Common myeloid progenitor, CD34-positive (primary cell): ENCODE data around the gene ATF7.

Source experiments
- CTCF ChIA-PET: fragments of 350-600 bp; sonication (Branson Sonifier 250); formaldehyde crosslinking; loops from one replicate; lab custom pipeline; 2021; ENCODE audit warnings: antibody characterized with exemption; lab: Charles Lee
- POLR2A ChIA-PET: fragments of 350-600 bp; sonication (Branson Sonifier 250); formaldehyde crosslinking; loops from one replicate; lab custom pipeline; 2021; ENCODE audit warnings: antibody characterized with exemption; lab: Charles Lee
- DNase-seq, 3 donors: peaks; one replicate each; pipeline versions ENCODE4 v3.0.0 to v3.0.0-alpha.2; 2013
- H3K27ac ChIP-seq, 2 experiments: 1 replicate in 1 of 2; 2 replicates in 1 of 2; pipeline ENCODE4 v1.7.0; 2013; ENCODE audit warnings: inconsistent platforms in 2 of 2, low read length in 2 of 2, mild to moderate bottlenecking in 2 of 2, low read depth in 1 of 2, moderate library complexity in 1 of 2; ENCODE audit not compliant: severe bottlenecking in 2 of 2, insufficient read depth in 1 of 2, poor library complexity in 1 of 2
- H3K27me3 ChIP-seq, 5 experiments: replicated peaks in 2 of 5; 1 replicate in 3 of 5; 2 replicates in 2 of 5; pipeline versions ENCODE4 v1.6.1 to v1.7.0; 2013; ENCODE audit warnings: low read length in 4 of 5, mild to moderate bottlenecking in 2 of 5, moderate library complexity in 2 of 5, inconsistent platforms in 1 of 5; ENCODE audit not compliant: insufficient read depth in 5 of 5, control insufficient read depth in 4 of 5
- H3K36me3 ChIP-seq, 4 experiments: 1 replicate in 2 of 4; 2 replicates in 2 of 4; pipeline versions ENCODE4 v1.6.1 to v1.7.0; 2013; ENCODE audit warnings: low read length in 3 of 4, control low read depth in 1 of 4, mild to moderate bottlenecking in 1 of 4; ENCODE audit not compliant: control insufficient read depth in 4 of 4, insufficient read depth in 4 of 4
- H3K4me1 ChIP-seq, 4 experiments: 1 replicate in 3 of 4; 2 replicates in 1 of 4; pipeline versions ENCODE4 v1.6.1 to v1.7.1; 2013; ENCODE audit warnings: low read length in 3 of 4, mild to moderate bottlenecking in 3 of 4, control low read depth in 1 of 4, inconsistent platforms in 1 of 4, moderate library complexity in 1 of 4; ENCODE audit not compliant: control insufficient read depth in 4 of 4, insufficient read depth in 4 of 4; ENCODE audit errors: control extremely low read depth in 1 of 4
- H3K4me3 ChIP-seq, 7 experiments: 1 replicate in 4 of 7; 2 replicates in 3 of 7; pipeline versions ENCODE4 v1.5.1 to v1.7.0; 2013; ENCODE audit warnings: mild to moderate bottlenecking in 7 of 7, low read length in 6 of 7, moderate library complexity in 6 of 7, inconsistent platforms in 2 of 7, low read depth in 2 of 7, control low read depth in 1 of 7; ENCODE audit not compliant: insufficient read depth in 4 of 7, control insufficient read depth in 1 of 7; ENCODE audit errors: extremely low read depth in 1 of 7
- H3K9me3 ChIP-seq, 5 experiments: 1 replicate in 4 of 5; 2 replicates in 1 of 5; pipeline versions ENCODE4 v1.6.1 to v1.7.1; 2013; ENCODE audit warnings: low read length in 4 of 5, mild to moderate bottlenecking in 2 of 5, inconsistent platforms in 1 of 5, low read depth in 1 of 5, moderate library complexity in 1 of 5; ENCODE audit not compliant: control insufficient read depth in 4 of 5, insufficient read depth in 2 of 5; ENCODE audit errors: control extremely low read depth in 1 of 5
- WGBS: methylation state at CpG from one replicate; pipeline ENCODE4 v1.1.5; 2013; ENCODE audit not compliant: insufficient coverage; 5-methylcytosine and 5-hydroxymethylcytosine counted together

Gene ATF7

DNA sequence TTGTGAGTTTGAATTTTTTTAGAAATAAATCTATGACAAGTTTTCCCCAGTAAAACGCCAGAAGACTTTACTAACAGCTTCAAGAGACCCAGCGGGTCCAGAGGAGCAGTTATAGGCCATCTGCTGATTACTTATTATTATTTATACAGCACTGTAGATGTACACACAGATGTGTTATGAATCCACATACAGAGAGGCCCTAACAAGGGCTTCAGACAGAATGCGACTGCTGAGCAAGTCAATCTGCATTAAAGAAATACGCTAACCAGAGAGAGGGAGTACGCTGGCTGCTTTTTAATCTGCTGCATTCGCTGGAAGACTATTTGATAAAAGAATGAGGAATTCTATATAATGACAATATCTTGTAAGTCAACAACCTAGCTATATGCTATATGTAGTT lies 32.5 kb downstream of the ATF7 start:
- WGBS = 100% methylated on average over 1 of the region's 6 CpGs
- DNase-seq = no peak
- Histone ChIP-seq H3K4me1 (peaks cover 0 to 28% (median 9%) of the 10 kb centered on the region in 4 experiments), H3K9me3 (no peaks in the 10 kb centered on the region), H3K36me3 (peaks cover 0 to 3% (median under 1%) of the 10 kb centered on the region in 4 experiments), H3K27me3 (no peaks in the 10 kb centered on the region), H3K27ac (no peak overlapping the region), H3K4me3 (no peak overlapping the region)
- CTCF ChIA-PET = interaction anchor here (1.0 kb wide), 1 partner anchor 37 kb away, joined by 3 read pairs; no protein-coding TSS in a partner anchor
- POLR2A ChIA-PET = no interaction called here

DNA sequence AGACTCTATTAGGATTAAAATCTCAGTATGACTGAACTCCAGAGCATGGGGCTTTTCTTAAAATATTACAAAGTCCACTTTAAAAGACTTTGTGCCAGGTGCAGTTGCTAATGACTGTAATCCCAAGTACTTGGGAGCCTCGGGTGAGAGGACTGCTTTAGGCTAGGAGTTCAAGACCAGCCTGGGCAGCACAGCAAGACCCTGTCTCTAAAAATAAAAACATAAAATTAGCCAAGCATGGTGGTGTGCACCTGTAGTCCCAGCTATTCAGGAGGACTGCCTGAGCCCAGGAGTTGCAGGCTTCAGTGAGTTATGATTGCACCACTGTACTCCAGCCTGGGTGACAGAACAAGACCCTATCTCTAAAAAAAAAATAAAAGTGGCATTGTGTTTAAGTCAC lies 33.2 kb downstream of the ATF7 start:
- CTCF ChIA-PET = interaction anchor here (1.5 to 2.7 kb wide), 3 partner anchors 12 to 84 kb away, joined by 4 to 10 read pairs (median 5); partner anchors contain the start of gene ATP5MC2
- POLR2A ChIA-PET = no interaction called here

DNA sequence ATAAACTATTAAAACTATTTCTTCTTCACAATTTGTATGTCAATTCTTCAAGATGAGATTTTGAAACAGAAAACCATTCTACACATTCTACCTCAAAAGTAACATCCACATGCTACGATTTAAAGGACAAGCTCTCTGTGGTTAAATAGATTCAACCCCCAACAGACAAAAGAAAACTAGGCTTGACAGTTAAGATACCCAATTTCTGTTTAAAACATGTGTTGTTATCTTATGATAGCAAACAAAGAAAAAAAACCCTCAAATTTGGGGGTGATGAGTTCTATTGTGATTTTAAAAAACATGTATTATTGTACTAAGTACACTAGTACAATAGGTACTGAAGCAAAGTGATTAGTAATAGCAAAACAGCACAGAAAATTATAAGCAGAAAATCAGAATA lies 33.8 kb downstream of the ATF7 start:
- Histone ChIP-seq H3K4me1 (peaks cover 0 to 20% (median 7%) of the 10 kb centered on the region in 4 experiments), H3K27me3 (no peaks in the 10 kb centered on the region), H3K36me3 (peaks cover 0 to 3% (median 0%) of the 10 kb centered on the region in 4 experiments), H3K9me3 (no peaks in the 10 kb centered on the region), H3K27ac (no peak overlapping the region), H3K4me3 (no peak overlapping the region)
- no peak for DNase-seq
- ChIA-PET CTCF (interaction anchor here (1.2 to 2.7 kb wide), 4 partner anchors 13 to 84 kb away, joined by 3 to 10 read pairs (median 4); partner anchors contain the start of gene ATP5MC2), POLR2A (no interaction called here)
- no CpG with 5 or more reads among the region's 1 CpG for WGBS

More for the DNA sequence above, 33.2 kb downstream of the ATF7 start:
- peaks cover 0 to 3% (median 0%) of the 10 kb centered on the region in 4 experiments for H3K36me3 ChIP-seq
- no peaks in the 10 kb centered on the region for H3K27me3 ChIP-seq
- H3K27ac ChIP-seq = no peak overlapping the region
- H3K9me3 ChIP-seq = no peaks in the 10 kb centered on the region
- no peak for DNase-seq
- 100% methylated on average over 1 of the region's 1 CpG for WGBS
- H3K4me3 ChIP-seq = no peak overlapping the region
- peaks cover 0 to 22% (median 7%) of the 10 kb centered on the region in 4 experiments for H3K4me1 ChIP-seq

DNA sequence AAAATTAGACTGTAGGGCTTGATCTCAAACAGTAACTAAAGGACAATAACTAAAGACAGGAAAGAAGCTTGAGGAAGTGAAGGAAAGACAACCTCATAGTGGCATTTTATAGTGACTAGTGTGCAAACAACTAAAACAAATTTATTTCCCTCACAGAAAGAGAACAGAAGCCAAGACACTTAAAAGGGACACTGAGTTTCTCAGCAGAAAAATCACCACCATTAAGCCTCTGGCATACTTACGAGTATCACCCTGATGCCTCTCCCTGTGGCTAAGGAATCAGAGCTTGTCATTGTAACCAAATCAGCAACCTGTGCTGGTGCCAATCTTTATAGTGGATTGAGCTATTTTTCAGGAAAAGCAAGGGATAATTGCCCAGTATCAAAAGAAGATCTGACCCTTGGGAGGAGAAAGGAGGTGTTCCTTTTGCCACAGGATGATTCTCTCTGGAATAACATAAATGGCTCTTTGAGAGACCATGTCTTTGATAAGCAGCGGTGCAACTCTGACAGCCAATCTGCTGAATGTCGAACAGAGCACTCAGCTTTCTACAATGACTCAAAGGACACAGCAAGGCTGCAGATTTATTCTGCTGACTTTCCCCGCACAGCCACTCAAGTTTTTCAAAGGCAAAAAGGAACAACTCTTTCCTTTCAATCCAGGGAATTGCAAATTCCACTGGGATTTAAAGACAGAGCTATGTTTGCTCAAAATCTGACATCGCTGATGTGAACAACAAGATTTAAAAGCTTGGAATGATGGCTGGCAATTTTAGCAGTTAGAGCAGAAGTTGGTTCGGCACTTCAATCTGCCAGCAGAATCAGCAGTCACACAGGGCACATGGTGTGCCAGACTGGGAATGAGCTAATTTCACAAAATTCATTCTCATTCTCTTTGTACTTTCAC lies 34.6 kb downstream of the ATF7 start:
- no peak for DNase-seq
- POLR2A ChIA-PET = no interaction called here
- CTCF ChIA-PET = interaction anchor here (1.1 to 2.7 kb wide), 8 partner anchors 11 to 85 kb away, joined by 3 to 10 read pairs (median 4); partner anchors contain the start of gene ATP5MC2
- H3K36me3 ChIP-seq = peaks cover 0 to 5% (median 0%) of the 10 kb centered on the region in 4 experiments
- no peak overlapping the region for H3K4me3 ChIP-seq
- H3K9me3 ChIP-seq = no peaks in the 10 kb centered on the region
- peaks cover 0 to 17% (median 6%) of the 10 kb centered on the region in 4 experiments for H3K4me1 ChIP-seq
- no peaks in the 10 kb centered on the region for H3K27me3 ChIP-seq
- no peak overlapping the region for H3K27ac ChIP-seq
- 91% methylated on average over 6 of the region's 6 CpGs for WGBS

DNA sequence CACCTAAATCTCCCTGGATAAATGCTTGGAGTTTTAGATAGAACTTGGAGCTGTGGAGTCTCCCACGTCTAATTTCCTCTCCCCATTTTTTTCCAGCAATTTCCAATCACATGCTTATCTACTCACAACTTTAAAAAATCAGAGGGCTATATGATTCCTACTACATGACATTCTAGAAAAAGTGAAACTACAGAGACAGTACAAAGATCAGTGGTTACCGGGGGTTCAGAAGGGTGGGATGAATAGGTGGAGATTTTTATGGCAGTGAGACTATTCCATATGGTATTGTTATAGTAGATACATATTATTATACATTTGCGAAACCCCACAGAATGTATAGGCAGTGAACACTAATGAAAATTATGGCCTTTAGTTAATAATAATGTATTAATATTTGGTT lies 35.5 kb downstream of the ATF7 start:
- no peaks in the 10 kb centered on the region for H3K27me3 ChIP-seq
- CTCF ChIA-PET = interaction anchor here (1.1 to 2.7 kb wide), 5 partner anchors 15 to 86 kb away, joined by 3 to 10 read pairs (median 4); partner anchors contain the start of gene ATP5MC2
- POLR2A ChIA-PET = no interaction called here
- peaks cover 0 to 6% (median 0%) of the 10 kb centered on the region in 4 experiments for H3K36me3 ChIP-seq
- WGBS = no CpG with 5 or more reads among the region's 3 CpGs
- H3K27ac ChIP-seq = no peak overlapping the region
- H3K4me3 ChIP-seq = no peak overlapping the region
- peaks cover 0 to 13% (median 6%) of the 10 kb centered on the region in 4 experiments for H3K4me1 ChIP-seq
- no peaks in the 10 kb centered on the region for H3K9me3 ChIP-seq
- no peak for DNase-seq

DNA sequence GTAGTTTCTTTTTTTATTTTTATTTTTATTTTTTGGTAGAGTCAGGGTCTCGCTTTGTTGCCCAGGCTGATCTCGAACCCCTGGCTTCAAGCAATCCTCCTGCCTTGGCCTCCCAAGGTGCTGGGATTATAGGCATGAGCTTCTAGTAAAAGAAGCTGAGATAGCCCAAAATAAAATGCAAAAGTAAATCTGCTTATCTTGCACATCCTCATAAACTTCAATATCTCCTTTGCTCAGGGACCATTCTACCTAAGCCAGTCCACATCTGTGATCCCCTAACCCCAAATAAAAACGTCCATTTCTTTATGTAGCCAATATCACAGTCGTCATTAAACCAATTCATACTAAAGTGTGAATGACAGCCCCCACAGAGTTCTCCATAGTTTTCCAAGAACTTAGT lies 36.3 kb downstream of the ATF7 start:
- ChIA-PET CTCF (interaction anchor here (1.4 to 1.9 kb wide), 2 partner anchors 11 to 24 kb away, joined by 3 to 7 read pairs; no protein-coding TSS in a partner anchor), POLR2A (no interaction called here)
- Histone ChIP-seq H3K4me3 (no peak overlapping the region), H3K27me3 (no peaks in the 10 kb centered on the region), H3K4me1 (peaks cover 0 to 13% (median 6%) of the 10 kb centered on the region in 4 experiments), H3K9me3 (no peaks in the 10 kb centered on the region), H3K27ac (no peak overlapping the region), H3K36me3 (peaks cover 0 to 5% (median 0%) of the 10 kb centered on the region in 4 experiments)
- DNase-seq = no peak
- whole genome bisulfite sequencing = 100% methylated on average over 2 of the region's 4 CpGs
